ENCODE data around the gene CAPN2.
A peak's percentile ranks its signal among the peaks of the same experiment; 100 is the strongest.

The CAPN2 gene

GRCh38 chr1:223713546-223714420 lies 1.4 kb downstream of the CAPN2 start:
- no peak for FAIRE-seq
- DNase-seq (ENCODE audit: insufficient read length, low spot score): peak; percentile 4
- TF ChIP-seq CTCF (IDR thresholded peaks at IDR 0.05; ENCODE audit: insufficient read depth, missing control alignments): no peak

DNA sequence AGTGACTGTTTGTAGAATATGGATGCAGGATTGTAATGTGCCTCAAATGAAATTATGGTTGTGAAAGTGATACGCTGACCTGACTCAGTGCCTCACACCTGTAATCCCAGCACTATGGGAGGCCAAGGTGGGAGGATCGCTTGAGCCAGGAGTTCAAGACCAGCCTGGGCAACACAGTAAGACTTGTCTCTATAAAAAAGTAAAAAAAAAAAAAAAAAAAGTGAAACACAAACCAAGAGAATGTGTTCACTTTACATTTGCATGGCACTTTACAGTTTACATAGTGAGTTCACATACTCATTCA lies 2.0 kb downstream of the CAPN2 start:
- FAIRE-seq: no peak
- TF ChIP-seq CTCF (IDR thresholded peaks at IDR 0.05; ENCODE audit: insufficient read depth, missing control alignments): no peak
- no peak for DNase-seq (ENCODE audit: insufficient read length, low spot score)

DNA sequence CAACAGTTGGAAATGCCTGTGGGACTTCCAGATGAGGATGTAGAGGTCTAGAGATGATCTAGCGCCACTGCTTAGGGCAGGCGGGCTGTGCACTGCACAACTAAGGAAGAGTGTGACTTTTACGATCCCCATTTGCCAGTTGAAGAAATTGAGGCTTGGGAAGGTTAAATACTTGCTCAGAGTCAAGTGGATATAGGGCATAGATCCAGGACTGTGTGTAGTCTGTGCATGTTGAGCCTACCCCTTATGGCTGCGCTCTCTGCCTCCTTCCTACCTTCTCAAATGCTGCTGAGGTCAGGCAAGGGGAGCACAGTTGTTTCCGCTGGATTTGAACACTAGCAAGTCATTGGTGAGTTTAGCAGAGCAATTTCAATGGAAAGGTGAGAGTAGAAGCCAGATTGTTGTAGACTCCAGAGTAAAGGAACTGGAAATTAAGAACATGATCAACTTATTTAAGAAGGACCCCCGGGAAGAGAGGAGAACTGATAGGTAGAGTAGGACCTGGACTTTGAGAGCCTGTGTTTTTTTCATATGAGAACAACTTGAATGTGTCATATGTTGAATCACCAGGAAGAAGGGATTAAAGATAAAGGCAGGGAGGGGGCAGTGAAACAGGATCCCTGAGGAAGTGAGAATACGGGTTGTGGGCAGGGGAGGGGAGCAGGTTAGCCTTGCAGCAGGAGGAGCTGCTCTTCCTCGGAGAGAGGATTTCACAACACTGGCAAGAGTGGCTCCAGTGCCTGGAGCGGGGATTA lies 2.7 kb downstream of the CAPN2 start:
- DNase-seq (ENCODE audit: insufficient read length, low spot score) (no peak), FAIRE-seq (no peak)
- TF ChIP-seq CTCF (IDR thresholded peaks at IDR 0.05; ENCODE audit: insufficient read depth, missing control alignments): no peak

- no peak for DNase-seq (ENCODE audit: insufficient read length, low spot score)
- no peak for FAIRE-seq
- TF ChIP-seq CTCF (IDR thresholded peaks at IDR 0.05; ENCODE audit: insufficient read depth, missing control alignments): no peak
These were observed 3.3 kb downstream of the CAPN2 start for GRCh38 chr1:223715604-223716172.

GRCh38 chr1:223716302-223716862 lies 4.0 kb downstream of the CAPN2 start:
- FAIRE-seq (no peak), DNase-seq (ENCODE audit: insufficient read length, low spot score) (no peak)
- no peak for TF ChIP-seq CTCF (IDR thresholded peaks at IDR 0.05; ENCODE audit: insufficient read depth, missing control alignments)

GRCh38 chr1:223717123-223717522 lies 4.8 kb downstream of the CAPN2 start:
- no peak for DNase-seq (ENCODE audit: insufficient read length, low spot score)
- FAIRE-seq: no peak
- TF ChIP-seq CTCF (IDR thresholded peaks at IDR 0.05; ENCODE audit: insufficient read depth, missing control alignments): no peak

Data from D721Med (cell line).